GM23338 (cell line): ENCODE results near the gene TNFSF12.

Experiments
- CREB1 ChIP-seq: fragments of 250-450 bp; sonication (Bioruptor Pico); IDR thresholded peaks from 2 replicates; pipeline ENCODE4 v1.5.0; 2020; ENCODE audit warnings: low read depth, mild to moderate bottlenecking, moderate library complexity
- EZH2phosphoT487 ChIP-seq: fragments of 200-600 bp; sonication (generic); IDR thresholded peaks from one replicate; pipeline ENCODE4 v1.8.1; 2018; ENCODE audit warnings: antibody characterized with exemption; ENCODE audit not compliant: unreplicated experiment
- NANOG ChIP-seq: IDR thresholded peaks from 2 replicates; pipeline ENCODE4 v1.6.1; 2016; ENCODE audit warnings: antibody characterized with exemption, borderline replicate concordance
- POLR2AphosphoS5 ChIP-seq: IDR thresholded peaks from 2 replicates; pipeline ENCODE4 v1.6.1; 2016; ENCODE audit warnings: antibody characterized with exemption, low read depth
- ZNF114 ChIP-seq: fragments of 250-450 bp; sonication (Bioruptor Pico); IDR thresholded peaks from 2 replicates; pipeline ENCODE4 v1.5.0; 2020; ENCODE audit warnings: mild to moderate bottlenecking, moderate library complexity
- TF ChIP-seq, protein P1 (sequence below), 2 experiments: fragments of 200-600 bp in 1 of 2; sonication (generic) in 1 of 2; conservative IDR thresholded peaks; 2 replicates each; pipeline versions ENCODE4 v1.5.1 to v1.6.1; 2016 to 2017; ENCODE audit warnings: antibody characterized with exemption in 2 of 2, low read depth in 2 of 2, mild to moderate bottlenecking in 2 of 2, moderate library complexity in 1 of 2

DNA sequence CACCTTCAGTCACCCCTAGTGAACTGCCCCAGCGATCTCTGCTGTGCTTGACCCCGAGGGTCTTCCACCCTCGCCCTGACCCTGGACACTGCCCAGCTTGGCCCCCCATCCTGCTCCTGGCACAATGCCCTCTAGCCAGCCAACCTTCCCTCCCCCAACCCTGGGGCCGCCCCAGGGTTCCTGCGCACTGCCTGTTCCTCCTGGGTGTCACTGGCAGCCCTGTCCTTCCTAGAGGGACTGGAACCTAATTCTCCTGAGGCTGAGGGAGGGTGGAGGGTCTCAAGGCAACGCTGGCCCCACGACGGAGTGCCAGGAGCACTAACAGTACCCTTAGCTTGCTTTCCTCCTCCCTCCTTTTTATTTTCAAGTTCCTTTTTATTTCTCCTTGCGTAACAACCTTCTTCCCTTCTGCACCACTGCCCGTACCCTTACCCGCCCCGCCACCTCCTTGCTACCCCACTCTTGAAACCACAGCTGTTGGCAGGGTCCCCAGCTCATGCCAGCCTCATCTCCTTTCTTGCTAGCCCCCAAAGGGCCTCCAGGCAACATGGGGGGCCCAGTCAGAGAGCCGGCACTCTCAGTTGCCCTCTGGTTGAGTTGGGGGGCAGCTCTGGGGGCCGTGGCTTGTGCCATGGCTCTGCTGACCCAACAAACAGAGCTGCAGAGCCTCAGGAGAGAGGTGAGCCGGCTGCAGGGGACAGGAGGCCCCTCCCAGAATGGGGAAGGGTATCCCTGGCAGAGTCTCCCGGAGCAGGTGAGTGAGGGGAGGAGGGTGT, 9.9 kb downstream of the TNFSF12 start, which contains the start of gene TNFSF13:
- TF ChIP-seq POLR2AphosphoS5 (no peak), NANOG (no peak), EZH2phosphoT487 (no peak), ZNF114 (CRISPR knock-in tag) (no peak), CREB1 (CRISPR knock-in tag) (no peak)
- TF ChIP-seq, protein P1, sequence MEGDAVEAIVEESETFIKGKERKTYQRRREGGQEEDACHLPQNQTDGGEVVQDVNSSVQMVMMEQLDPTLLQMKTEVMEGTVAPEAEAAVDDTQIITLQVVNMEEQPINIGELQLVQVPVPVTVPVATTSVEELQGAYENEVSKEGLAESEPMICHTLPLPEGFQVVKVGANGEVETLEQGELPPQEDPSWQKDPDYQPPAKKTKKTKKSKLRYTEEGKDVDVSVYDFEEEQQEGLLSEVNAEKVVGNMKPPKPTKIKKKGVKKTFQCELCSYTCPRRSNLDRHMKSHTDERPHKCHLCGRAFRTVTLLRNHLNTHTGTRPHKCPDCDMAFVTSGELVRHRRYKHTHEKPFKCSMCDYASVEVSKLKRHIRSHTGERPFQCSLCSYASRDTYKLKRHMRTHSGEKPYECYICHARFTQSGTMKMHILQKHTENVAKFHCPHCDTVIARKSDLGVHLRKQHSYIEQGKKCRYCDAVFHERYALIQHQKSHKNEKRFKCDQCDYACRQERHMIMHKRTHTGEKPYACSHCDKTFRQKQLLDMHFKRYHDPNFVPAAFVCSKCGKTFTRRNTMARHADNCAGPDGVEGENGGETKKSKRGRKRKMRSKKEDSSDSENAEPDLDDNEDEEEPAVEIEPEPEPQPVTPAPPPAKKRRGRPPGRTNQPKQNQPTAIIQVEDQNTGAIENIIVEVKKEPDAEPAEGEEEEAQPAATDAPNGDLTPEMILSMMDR (conservative IDR thresholded peaks at IDR 0.05; ENCODE audit: low read depth in 2 of 2), result no peak
